Daoy (cell line): ENCODE results near the gene KNL1. TPM values are rescaled to one million over a fixed set of nuclear protein-coding genes. Genes with fewer than 3 reads are reported as not detected.
"Not testable (repeated sequence)": the region's sequence is repeated elsewhere in the genome, so short reads cannot be mapped to it uniquely, and the experiment has no call there.

Experiments used
- DNase-seq: peaks from one replicate; pipeline ENCODE4 v3.0.0-alpha.2; 2015; ENCODE audit warnings: low read depth
- total RNA-seq: library from RNA; depleted of rRNA; stranded (reverse); fragments of >200 nt; shearing (Covaris generic); gene quantifications from 2 replicates; pipeline ENCODE4 v1.2.3, GENCODE V29; 2014; rRNA removed

Gene KNL1, protein sequence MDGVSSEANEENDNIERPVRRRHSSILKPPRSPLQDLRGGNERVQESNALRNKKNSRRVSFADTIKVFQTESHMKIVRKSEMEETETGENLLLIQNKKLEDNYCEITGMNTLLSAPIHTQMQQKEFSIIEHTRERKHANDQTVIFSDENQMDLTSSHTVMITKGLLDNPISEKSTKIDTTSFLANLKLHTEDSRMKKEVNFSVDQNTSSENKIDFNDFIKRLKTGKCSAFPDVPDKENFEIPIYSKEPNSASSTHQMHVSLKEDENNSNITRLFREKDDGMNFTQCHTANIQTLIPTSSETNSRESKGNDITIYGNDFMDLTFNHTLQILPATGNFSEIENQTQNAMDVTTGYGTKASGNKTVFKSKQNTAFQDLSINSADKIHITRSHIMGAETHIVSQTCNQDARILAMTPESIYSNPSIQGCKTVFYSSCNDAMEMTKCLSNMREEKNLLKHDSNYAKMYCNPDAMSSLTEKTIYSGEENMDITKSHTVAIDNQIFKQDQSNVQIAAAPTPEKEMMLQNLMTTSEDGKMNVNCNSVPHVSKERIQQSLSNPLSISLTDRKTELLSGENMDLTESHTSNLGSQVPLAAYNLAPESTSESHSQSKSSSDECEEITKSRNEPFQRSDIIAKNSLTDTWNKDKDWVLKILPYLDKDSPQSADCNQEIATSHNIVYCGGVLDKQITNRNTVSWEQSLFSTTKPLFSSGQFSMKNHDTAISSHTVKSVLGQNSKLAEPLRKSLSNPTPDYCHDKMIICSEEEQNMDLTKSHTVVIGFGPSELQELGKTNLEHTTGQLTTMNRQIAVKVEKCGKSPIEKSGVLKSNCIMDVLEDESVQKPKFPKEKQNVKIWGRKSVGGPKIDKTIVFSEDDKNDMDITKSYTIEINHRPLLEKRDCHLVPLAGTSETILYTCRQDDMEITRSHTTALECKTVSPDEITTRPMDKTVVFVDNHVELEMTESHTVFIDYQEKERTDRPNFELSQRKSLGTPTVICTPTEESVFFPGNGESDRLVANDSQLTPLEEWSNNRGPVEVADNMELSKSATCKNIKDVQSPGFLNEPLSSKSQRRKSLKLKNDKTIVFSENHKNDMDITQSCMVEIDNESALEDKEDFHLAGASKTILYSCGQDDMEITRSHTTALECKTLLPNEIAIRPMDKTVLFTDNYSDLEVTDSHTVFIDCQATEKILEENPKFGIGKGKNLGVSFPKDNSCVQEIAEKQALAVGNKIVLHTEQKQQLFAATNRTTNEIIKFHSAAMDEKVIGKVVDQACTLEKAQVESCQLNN (N-terminal part only)
- 43.4 and 44.6 TPM in 2 replicates for total RNA-seq

DNA sequence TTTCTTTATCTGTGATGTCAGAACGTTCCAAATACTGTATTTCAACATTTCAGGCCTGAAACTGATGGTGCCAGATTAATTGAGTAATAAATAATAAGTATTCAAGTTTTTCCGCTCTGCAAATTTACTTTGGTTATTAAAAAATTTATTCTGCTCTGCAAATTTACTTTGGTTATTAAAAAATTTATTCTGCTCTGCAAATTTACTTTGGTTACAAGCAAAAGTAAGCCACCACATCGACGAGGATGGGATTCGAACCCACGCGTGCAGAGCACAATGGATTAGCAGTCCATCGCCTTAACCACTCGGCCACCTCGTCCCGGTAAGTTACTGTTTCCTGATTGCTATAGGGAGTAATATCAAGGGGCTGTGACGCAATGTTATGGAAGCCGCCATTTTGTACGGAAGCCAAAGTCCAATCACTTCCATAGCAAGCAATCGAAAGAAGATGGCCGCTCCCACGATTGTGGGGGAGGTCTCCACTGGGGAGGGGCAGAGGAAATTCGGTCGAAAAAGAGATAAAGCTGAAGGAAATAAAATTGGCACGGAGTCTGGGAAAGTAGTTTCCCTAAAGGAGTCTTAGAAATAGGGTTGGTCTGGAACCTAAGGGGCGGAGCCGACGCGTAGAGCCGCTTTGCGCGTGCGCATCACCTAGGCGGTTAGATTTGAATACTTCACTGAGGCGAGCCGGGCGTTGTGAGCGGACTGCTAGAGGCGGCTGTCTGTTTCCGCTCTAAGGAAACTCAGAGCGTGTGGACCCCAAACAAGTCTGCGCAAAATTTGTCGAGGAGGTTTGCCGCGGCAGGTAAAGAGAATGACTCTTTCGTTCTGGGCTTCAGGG is at the start of gene KNL1:
KNL1 (plus strand) TSS at position 662 of the 841 bp plus-strand sequence. CDS start 8,683 bp downstream, outside the sequence.
- DNase-seq = peak; percentile 91

DNA sequence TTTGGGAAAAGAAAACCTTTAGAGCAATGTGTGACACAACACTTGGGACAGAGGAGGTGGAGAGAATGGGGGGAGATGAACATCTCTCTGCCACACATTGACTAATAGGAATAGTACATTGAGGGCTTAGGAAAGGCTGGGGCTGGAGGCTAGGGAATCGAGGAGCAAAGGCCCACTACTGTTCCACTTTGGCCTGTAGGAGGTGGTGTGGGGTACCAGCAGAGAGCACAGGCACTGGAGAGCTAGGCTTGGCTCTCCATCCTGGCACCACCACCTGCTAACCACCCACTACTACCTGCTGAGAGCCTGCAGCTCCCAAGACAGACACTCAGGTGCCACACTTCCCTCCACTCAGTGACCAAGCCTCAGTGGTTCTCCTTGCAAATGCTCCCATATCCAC is 48.6 kb upstream of the KNL1 start:
- DNase-seq = no peak

DNA sequence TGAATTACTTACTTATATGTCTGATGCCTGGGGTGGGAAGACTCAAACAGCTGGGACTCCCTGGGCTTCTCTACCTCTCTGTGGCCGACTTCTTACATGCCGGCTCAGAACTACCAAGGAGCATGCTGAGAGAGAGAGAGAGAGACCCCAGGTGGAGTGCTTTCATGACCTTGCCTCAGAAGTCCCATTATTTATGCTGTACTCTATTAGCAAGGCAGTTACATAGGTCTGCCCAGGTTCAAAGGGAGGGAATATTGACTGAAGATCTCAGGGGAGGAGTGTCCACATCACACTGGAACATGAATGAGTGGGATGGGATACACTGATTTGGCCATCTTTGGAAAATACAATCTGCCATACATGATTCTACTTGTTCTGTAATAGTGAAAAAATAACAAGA is 45.4 kb upstream of the KNL1 start:
- no peak for DNase-seq

DNA sequence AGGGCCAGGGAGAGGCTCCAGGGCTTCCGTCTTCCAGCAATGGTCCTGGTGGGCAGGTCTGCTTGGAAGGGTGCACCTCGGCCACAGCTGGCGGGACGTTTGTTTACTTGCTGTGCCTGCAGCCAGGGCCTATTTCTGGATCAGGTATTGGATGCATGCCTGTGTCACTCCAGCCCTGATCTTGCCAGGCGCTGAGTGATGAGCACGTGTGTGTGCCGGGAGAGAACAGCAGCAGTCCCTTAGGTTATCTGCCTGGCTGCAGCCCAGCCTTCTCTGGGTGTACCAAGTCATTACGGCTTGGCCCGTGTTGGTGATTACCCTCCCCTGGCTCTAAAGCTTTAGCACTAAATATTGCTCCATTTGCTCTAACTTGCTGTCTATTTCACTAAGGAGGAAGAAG is 44.2 kb upstream of the KNL1 start:
- no peak for DNase-seq

DNA sequence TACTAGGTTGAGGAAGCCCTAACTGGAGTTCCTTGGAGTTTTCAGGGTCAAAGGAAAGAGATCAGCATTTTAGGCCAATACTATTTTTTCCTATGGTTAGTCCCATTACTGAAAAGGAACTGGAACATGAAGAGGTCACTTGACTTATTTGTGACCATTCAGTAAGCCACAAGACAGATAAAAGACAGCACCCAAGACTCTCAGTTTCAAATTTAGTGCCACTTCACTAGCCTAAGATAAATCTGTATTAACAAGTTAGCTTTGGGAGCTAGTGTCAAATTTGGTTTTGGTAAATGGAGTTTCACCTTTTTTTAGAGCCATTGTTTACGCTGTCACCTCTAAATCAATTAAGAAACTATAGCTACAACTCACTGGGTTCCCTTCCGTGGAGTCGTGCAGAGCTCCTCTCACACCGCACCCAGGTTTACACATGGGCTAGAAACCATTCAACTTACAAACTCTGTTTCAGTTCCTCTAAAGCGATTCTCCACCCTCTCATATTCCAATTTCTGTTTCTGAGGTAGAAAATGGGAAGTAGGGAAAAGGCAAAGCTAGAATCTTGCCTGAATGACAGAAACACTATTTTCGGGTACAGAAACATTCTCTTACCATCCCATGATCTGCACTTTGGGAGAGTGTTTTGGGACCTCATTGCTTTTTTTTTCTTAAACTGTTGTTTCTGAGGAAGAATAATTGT is 43.6 kb upstream of the KNL1 start:
- no peak for DNase-seq

DNA sequence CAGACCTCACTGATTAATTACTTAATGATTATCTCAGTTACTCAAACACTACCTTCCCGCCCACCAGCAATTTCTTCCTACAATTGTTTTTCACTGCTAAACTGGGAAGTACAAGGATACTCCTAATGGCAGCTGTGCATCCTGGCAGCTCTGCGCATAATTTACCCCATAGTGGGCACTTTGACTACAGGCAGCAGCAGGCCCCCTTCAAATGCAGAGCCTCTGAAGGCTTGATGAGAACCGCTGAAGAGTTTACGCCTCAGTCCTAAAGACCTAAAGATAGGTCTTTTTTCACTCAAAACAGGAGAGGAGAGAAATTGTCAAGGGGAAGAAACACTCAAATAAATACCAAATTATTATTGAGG is 39.9 kb upstream of the KNL1 start:
- DNase-seq = no peak

DNA sequence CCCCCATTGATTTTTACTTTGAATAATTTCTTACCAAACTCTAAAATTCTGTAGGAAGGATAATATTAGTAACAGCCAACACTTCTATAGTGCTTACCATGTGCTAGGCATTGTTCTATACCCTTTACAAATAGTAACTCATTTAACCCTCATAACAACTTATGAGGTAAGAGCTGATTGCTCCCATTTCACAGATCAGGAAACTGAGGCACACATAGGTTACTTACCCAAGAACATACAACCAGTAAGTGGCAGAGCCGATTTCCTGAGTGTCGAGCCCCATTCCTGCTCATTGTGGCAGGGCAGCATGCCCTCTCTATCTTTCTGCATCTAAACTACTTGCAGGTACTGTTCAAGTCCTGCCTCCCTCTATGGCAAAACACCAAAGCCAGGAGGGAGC is 38.2 kb upstream of the KNL1 start:
- no peak for DNase-seq

DNA sequence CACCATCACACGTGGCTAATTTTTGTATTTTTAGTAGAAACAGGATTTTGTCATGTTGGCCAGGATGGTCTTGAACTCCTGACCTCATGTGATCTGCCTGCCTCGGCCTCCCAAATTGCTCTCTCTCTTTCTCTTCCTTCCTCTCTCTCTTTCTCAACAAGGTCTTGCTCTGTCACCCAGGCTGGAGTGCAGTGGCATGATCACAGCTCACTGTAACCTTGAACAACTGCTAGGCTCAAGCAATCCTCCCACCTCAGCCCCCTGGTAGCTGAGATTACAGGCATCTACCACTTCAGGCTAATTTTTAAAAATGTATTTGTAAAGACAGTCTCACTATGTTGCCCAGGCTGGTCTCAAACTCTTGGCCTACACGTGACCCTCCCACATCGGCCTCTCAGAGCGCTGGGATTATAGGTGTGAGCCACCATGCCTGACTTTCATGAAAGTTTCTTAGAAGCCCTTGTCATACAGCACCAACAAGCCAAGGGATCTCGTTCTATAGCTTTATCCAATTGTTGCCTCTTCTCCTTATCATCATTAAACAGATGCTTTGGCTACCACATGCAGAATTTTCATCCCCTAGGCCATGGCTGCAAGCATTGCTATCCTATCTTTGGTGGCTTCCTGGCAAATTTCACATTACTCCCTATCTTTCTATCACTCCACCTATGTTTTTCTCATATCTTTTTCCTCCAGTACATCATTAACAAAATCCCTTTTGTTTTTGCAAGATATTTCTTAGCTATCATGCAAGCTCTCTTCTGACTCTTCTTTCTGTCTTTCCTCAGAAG is 34.9 kb upstream of the KNL1 start:
- no peak for DNase-seq

DNA sequence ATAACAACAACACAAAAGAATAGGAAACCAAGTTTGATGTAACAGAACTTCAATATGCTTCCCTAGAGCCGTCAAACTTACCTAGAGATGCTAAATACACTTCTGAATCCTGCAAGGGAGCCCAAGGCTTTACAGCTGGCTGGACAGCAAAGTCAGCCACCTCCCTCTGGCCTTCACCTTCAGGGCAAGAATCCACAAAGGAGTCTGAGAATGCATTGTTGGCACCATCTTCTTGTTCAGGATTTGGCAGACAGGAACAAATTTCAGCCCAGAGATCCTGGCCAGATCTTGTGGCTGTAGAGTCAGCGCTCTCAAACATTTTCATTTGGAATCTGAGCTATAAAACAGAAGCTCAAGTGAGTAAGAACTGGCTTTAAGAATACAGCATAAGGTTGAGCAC is 31.4 kb upstream of the KNL1 start:
- no peak for DNase-seq

DNA sequence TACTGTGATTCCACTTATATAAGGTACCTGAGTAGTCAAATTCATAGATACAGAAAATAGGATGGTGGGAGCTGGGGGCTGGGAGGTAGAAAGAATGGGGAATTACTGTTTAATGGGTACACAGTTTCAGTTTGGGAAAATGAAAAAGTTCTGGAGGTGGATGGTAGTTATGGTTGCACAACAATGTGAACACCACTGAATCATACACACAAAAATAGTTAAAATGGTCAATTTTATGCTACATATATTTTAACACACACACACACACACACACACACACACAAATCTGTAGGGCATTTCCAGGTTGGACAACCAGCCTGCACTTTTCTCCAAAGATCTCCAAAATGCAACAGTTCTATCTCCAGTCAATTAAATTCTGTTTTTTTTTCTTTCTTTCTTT is 30.6 kb upstream of the KNL1 start:
- no peak for DNase-seq

DNA sequence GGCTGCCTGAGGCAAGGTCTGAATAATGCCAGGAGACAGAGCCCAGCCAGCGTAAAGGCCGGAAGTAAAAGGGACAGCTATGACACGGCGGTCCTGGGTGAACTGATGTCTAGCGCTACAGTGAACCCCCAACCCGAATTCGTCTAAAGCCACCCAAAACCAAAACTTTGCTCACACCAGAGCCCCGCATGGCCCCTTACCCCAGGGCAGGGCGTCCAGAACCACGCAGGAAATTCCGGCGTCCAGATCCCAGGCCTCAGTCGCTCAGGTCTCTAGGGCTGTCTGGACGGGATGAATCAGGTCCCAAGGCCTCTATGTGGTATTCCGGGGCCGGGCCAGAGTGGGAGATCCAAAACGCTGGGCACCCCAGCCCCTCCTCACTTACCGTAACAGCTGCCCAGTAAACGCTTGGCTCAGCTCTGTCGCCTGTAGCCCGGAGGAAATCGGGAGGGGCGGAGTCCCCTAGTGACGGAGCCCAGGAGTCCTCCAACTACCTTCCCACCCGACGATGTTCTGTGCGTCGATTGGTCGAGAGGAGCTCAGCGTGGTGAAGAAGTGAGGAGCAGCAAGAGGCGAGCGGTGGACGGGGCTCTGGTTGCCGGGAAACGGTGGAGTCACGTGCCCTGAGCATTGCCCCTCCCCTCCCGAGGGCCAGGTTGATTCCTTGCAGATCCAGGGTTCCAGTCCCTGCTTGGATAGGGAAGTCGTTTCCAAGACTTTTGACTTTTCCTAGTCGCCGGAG is 29.3 kb upstream of the KNL1 start, which contains the start of gene CCDC32:
CCDC32 (minus strand) TSS at position 452 of the 742 bp plus-strand sequence. CDS start 2,027 bp downstream, outside the sequence.
- DNase-seq = peak; percentile 100

DNA sequence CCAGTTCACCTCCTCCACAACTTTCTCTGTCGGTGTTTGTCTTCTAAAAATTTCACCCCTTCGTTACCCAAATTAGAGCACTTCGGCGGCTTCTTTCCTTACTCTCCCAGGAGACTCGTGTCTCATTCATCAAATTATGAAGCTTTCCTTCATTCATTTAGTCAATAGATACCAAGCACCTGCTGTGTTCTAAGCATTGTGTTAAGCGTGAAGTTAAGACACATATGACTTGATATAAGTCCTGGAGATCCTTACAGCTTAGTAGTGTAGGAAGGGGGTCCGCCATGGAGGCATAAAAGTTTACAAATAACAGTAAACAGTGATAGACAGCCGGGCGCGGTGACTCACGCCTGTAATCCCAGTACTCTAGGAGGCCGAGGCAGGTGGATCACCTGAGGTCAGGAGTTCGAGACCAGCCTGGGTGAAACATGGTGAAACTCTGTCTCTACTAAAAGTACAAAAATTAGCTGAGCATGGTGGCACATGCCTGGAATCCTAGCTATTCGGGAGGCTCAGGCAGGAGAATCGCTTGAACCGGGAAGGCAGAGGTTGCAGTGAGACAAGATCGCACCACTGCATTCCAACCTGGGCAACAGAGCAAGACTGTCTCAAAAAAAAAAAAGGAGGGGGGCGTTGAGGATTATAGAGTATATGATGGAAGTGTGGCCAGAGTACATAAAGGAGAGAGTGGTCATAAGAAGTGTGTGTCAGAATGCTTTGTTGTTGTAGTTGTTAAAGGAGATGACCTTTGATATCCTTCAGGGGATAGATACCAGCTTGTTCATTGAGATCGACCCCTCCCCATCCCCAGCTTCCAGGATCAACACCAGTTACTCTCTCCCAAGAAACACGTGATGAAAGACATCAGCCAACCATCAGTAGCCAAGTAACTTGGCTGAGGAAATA is 28.5 kb upstream of the KNL1 start:
- no peak for DNase-seq

DNA sequence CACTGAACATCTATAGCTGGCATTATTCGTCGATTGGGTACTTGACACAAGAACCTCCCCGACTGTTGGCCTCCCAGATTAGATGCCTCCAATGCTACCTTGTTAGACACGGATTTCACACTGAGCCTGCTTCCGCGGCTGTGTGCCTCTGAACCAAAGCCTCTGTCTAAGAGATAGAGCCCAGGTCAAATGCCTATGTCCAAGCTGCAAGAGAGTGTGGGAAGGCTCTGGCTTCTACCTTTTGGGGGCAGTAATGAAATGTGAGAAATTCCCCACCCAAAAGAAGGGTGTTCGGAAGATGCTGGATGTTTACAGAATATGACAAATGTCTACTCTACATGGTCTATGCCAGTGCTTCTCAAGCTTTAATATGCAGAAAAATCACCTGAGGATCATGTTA is 26.9 kb upstream of the KNL1 start:
- DNase-seq = no peak

DNA sequence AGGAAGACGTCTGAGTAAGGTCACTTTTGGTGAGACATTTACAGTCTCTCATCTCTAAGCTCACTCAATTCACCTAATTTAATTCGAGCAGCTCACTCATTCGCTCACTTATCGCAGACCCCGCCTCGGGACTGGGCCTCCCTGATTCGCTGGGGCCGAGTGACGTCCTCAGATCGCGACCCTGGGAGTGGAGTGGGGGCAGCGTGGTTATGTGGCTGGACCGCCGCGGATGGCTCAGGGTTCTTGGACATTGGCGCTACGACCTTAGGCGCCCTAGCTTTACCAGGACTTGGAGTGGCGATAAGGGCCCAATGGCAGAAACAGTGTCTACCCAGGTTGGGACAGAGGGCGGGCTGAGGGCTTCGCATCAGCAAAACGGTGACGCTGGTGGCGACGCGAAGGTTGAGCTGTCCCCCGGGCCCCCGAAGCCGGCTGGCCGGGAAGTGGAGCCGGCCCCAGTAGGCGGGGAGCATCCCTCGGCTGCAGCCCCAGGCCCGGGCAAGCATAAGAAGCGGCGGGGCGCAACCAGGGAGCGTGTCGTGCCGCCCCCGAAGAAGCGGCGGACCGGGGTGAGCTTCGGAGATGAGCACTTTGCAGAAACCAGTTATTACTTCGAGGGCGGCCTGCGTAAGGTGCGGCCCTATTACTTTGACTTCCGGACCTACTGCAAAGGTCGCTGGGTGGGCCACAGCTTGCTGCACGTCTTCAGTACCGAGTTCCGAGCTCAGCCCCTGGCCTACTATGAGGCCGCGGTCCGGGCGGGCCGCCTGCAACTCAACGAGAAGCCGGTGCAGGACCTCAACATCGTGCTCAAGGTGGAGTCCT is 24.7 kb upstream of the KNL1 start, which contains the start of gene RPUSD2:
RPUSD2 (plus strand) TSS at position 171 of the 825 bp plus-strand sequence; CDS start at position 210, 39 bp downstream.
- DNase-seq = peak; percentile 95

DNA sequence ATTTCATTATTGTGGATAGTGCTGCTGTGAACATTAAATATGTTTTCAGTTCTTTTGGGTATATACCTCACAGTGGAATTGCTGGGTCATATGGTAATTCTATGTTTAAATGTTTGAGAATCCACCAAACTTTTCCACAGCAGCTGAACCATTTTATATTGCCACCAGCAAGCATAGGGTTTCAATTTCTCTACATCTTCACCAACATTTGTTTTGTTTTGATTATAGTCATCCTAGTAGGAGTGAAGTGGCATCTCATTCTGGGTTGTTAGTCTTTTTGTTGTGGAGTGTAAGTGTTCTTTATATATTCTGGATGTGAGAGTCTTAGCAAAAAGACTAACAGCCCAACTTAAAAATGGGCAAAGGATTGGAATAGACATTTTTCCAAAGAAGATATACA is 18.9 kb upstream of the KNL1 start:
- DNase-seq = no peak

DNA sequence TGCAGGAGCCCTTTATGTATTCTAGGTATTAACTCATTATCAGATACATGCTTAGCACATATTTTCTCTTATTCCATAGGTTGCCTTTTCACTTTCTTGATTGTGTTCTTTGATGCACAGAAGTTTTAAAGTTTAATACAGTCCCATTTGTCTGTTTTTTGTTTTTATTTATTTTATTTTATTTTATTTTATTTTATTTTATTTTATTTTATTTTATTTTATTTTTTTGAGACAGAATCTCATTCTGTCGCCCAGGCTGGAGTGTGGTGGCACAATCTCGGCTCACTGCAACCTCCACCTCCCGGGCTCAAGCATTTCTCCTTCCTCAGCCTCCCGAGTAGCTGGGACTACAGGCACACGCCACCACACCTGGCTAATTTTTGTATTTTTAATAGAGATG is 17.1 kb upstream of the KNL1 start:
- not testable (repeated sequence) for DNase-seq

DNA sequence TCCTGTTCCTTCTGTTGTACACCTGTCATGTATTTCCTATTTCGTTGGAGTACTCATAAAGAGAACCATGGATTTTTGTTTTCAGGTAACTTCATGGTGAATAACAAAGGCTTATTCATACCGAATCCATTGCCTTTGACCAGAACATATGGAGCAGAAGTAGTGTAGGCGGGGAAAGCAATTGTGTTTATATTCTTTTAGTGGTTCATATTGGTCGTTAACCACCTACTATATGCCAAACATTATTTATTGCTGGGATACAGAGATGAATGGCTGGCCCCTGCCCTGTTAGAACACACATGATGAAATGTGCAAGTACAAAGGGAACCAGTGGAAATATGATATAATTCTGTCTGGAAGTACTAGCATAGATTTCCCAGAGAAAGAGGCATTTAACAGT is 15.2 kb upstream of the KNL1 start:
- DNase-seq = no peak
